ENCODE data around the gene EIF5AL1.
A peak's percentile ranks its signal among the peaks of the same experiment; 100 is the strongest.

EIF5AL1 gene

GRCh38 chr10:79561257-79561656, 48.9 kb downstream of the EIF5AL1 start:
- no peak for DNase-seq

DNA sequence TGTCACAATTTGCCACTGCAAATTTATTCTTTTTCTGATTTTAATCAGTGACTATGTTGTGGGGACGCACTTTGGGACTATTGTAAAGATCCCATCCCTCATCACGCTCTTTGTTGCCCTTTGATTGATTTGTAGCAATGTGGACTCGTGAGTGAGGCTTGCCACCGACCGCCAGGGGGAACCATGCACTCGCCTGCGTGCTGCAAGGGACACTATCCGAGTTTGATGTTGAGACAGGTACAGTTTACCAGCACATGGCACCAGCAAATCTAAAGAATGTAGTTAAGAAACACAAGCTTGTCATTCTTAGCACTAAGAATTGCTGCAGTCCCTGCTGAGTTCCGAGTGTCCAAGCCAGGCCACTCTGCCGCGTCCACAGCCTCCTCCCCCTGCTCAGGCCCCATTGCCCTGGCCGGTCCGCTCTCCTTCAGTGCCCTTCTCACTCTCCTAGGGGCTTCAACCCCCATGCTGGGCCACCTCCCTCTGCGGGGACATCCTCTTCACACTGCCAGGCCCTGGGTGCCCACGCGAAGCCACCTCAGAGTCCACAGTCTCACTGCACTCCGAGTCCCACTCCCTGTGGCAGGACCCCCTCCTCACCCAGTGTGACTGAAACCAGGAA, 49.9 kb downstream of the EIF5AL1 start:
- peak; percentile 76 for DNase-seq

GRCh38 chr10:79563426-79563825, 51.1 kb downstream of the EIF5AL1 start:
- DNase-seq = no peak

Measured in activated CD8-positive, alpha-beta memory T cell treated with anti-CD3 and anti-CD28 coated beads for 24 hours (primary cell).